Erythroblast (primary cell): ENCODE measurements around the gene DIO3.

Experiments
- GATA1 ChIP-seq: IDR thresholded peaks from 2 replicates; pipeline ENCODE4 v1.6.1; 2011; ENCODE audit warnings: low read depth, mild to moderate bottlenecking, control low read depth, low read length, moderate library complexity
- POLR2A ChIP-seq: IDR thresholded peaks from 2 replicates; pipeline ENCODE4 v1.6.1; 2011; ENCODE audit warnings: mild to moderate bottlenecking, low read length

- TF ChIP-seq POLR2A: no peak
- TF ChIP-seq GATA1: no peak
Measured at GRCh38 chr14:101548710-101549109, 12.6 kb upstream of the DIO3 start.
